Activated T-cell treated with anti-CD3 and anti-CD28 coated beads for 24 hours (primary cell): ENCODE data around the gene NPC1L1.
"Not testable (repeated sequence)": the region's sequence is repeated elsewhere in the genome, so short reads cannot be mapped to it uniquely, and the experiment has no call there.

Experiments used
- DNase-seq: peaks from one replicate; pipeline ENCODE4 v3.0.0-alpha.2; 2020; ENCODE audit warnings: low read depth

The NPC1L1 gene

GRCh38 chr7:44534501-44534900 lies 6.6 kb downstream of the NPC1L1 start:
- peak; percentile 28 for DNase-seq

- no peak for DNase-seq
Observed at GRCh38 chr7:44534087-44534486, 7.0 kb downstream of the NPC1L1 start.

- no peak for DNase-seq
Observed at GRCh38 chr7:44533301-44534055, 7.7 kb downstream of the NPC1L1 start.

DNA sequence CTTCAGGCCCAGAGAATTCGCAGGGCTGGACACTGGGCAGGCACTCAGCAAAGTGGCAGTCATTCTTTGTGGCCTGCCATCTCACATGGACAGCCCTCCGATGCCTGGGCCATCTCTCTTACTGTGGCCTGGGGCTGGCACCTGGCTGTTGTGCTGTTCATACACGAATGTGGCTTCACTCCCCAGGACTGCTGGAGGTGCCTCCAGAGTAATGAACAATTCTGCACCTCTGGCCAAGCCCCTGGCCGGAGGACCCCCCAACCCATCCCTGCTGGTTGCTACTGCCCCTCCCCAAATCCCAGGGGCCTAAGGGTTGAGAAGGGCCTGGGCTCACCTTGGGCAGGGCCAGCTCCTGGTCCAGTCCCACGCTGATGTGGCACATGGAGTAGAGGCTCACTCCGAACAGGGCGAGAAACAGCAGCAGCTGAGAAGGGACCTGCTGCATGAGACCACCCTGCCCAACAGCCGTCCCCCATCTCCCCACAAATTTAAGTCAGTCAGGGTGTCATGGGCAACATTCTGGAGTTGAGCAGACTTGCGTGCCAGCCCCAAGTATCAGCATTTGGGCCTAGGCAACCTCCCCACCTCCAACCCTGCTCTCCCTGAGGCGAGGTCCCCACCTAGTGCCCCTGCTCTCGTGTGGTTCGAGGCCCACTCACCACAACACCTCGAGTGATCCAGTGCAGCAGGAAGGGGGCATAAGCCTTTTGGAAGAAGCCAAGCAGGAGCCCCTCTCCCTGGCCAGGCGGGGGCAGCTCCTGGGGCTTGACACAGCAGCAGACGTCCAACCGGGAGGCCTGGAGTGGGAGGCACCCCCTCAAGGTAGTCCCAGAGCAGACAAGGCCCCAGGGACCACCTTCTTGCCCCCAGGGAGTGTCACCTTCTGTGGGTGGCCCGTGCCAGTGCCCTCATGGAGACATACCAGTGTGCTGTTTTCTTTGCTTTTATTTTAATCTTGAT lies 9.4 kb downstream of the NPC1L1 start:
- no peak for DNase-seq

- DNase-seq, result no peak
Observed at GRCh38 chr7:44530990-44531389, 10.1 kb downstream of the NPC1L1 start.

DNA sequence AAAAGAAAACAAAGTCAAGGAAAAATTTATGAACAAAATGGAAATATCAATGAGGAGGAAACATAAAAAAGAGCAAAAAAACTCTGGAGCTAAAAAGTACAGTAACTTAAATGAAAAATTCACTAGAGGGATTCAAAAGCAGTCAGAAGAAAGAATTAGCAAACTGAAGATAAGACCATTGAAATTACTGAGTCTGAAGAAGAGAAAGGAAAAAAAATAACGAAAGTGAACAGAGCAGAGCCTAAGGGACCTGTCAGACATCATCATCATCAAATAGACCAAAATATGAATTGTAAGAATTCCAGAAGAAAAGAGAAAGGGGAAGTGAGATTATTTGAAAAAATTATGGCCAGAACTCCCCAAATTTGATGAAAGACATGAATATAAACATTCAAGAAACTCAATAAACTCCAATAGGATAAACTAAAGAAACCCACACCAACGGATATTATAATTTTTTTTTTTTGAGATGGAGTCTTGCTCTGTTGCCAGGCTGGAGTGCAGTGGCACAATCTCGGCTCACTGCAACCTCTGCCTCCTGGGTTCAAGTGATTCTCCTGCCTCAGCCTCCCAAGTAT lies 16.2 kb downstream of the NPC1L1 start:
- no peak for DNase-seq

- DNase-seq, result no peak
Observed at GRCh38 chr7:44522315-44522714, 18.8 kb downstream of the NPC1L1 start.

DNA sequence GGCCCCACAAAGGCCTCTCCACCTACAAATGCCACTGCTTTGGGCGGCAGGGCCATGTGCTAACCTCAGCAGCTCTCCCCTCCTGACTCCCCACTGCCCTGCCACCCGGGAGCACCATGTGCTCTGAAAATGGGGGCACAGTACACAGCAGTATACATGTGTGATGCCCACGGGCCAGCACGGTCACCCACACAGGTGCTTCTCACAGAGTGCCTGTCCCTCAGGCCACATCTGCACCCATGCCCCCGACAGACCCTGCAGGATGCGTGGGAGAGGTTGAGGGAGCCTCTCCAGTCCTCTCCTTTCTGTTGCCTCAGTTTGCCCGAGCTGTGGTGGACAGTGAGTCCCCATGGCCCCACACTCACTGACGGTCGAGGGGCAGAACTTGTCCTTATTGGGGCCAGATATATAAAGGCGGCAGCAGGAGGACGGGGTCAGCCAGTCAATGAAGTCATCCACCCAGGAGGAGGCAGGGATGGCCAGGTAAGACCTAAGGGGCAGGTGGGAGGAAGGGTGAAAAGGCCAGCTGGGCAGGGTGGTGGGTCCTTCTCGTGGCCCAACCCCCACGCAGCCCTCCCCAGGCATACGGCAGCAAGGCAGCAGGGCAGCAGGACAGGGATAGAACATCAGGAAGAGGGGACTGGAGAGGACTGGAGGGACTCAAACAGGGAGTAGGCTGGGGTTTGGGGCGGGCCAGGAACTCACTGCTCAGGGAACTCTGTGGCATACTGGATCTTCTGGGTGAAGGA lies 19.6 kb downstream of the NPC1L1 start:
- no peak for DNase-seq

GRCh38 chr7:44520574-44520973 lies 20.6 kb downstream of the NPC1L1 start:
- no peak for DNase-seq

DNA sequence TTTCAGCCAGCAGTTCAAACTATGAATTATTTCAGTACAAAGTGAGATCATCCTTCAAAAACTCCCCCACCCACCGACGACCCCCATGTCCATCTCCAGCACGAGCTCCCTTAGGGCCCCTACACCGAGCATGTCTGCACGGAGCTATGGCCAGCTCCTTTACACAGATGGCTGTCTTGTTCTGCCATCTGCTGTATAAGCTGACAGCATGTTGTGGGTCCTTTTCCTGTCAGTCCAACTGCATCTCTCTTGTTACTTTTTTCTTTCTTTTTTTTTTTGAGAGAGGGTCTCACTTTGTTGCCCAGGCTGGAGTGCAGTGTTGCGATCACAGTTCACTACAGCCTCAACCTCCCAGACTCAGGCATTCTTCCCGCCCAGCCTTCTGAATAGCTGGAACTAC lies 21.6 kb downstream of the NPC1L1 start:
- no peak for DNase-seq

DNA sequence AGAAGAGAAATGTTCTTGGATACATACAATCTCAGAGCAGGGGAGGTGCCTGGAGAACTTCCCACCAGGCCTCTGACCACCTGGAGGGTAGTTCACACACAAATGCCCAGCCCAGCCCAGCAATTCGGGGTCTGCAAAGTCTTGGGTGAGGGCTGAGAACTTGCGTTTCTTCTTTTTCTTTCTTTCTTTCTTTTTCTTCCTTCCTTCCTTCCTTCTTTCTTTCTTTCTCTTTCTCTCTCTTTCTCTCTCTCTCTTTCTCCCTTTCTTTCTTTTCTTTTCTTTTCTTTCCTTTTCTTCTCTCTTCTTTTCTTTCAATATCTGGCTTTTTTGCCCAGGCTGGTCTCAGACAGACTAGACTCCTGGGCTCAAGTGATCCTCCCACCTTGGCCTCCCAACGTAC lies 22.4 kb downstream of the NPC1L1 start:
- DNase-seq, result no peak

DNA sequence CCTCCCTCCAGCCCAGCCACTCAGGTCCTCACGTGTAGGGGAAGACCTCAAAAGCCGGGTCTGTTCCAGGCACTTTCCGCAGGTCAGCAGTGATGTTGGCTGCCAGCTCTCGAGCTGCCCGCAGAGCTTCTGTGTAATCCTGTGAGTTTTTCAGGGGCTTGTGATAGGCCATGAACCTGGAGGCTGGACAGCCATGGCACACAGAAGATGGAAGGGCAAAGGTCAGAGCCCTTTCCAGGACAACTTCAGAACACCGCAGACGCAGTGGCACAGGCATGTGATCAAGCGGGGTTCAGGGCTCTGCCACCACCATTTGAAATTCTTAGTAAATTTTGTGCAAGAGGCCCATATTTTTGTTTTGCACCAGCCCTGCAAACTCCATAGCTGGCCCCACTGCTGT lies 24.0 kb downstream of the NPC1L1 start:
- no peak for DNase-seq

DNA sequence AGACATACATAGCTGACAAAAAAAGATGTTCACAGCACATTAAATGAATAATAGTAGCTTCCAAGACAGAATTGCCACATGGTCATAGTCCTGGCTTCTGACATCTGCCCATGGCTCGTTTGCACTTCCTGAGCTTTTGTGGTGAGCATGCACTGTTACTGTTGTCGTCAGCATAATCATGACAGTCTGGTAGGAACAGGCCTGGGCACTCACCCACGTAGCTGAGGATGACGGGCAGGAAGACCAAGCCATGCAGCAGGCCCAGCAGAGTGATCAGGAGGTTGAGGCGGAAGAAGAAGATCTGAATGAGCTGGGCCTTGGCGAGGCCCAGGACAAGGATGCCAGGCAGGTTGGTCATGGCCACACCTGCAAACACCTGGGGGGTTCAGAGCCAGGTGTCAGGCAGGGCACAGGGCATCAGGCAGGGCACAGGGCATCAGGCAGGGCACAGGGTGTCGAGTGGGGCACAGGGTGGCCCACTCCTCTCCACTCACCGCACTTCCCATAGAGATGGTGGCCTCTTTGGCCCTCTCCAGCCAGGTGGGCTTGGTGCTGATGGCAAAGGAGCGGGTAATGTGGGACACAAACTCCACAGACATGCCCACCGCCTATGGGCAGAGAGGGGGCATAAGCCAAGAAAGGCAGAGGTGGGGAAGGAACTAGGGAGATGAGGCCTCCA lies 25.4 kb downstream of the NPC1L1 start:
- no peak for DNase-seq

- no peak for DNase-seq
Observed at GRCh38 chr7:44512736-44513135, 28.4 kb downstream of the NPC1L1 start.

GRCh38 chr7:44511863-44512468 lies 29.2 kb downstream of the NPC1L1 start:
- DNase-seq, result no peak

- DNase-seq, result no peak
Observed at GRCh38 chr7:44511236-44511635, 29.9 kb downstream of the NPC1L1 start.

GRCh38 chr7:44508328-44509030 lies 32.7 kb downstream of the NPC1L1 start:
- DNase-seq, result no peak

DNA sequence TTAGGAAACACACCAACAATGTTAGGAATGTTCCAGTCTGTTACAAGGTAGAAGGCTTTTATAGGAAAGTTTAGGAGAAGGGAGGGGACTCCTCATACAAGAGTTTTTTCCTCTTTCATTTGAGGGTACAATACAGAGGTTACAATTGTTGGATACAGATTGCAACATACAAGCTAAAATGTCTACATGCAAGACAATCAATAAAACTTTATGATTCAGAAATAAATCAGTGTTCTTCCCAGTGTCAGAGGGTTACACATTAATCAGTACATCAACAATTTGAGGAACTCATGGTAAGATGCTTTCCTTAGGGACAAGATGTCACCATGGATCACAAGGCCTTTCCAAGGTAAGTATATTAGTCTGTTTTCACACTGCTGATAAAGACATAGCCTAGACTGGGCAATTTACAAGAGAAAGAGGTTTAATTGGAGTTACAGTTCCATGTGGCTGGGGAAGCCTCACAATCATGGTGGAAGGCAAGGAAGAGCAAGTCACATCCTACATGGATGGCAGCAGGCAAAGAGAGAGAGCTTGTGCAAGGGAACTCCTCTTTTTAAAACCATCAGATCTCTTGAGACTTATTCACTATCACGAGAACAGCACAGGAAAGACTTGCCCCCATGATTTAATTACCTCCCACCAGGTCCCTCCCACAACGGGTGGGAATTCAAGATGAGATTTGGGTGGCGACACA lies 34.4 kb downstream of the NPC1L1 start:
- DNase-seq, result not testable (repeated sequence)

DNA sequence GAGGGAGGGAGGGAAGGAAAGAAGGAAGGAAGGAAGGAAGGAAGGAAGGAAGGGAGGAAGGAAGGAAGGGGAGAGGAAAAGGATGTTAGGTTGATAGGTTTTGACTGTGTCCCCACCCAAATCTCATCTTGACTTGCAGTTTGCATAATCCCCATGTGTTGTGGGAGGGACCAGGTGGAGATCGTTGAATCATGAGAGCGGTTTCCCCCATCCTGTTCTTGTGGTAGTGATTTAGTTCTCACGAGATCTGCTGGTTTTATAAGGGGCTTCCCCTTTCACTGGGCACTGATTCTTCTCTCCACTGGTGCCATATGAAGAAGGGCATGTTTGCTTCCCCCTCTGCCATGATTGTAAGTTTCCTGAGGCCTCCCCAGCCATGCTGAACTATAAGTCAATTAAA lies 35.5 kb downstream of the NPC1L1 start:
- DNase-seq, result no peak
